ENCODE measurements around the gene RSL1D1. TPM values are rescaled to one million over a fixed set of nuclear protein-coding genes. Genes with fewer than 3 reads are reported as not detected.
"Not testable (repeated sequence)": the region's sequence is repeated elsewhere in the genome, so short reads cannot be mapped to it uniquely, and the experiment has no call there.

The RSL1D1 gene
- total RNA-seq, 3 donors from 2014 or later = 81.9 to 116 (median 82.0) TPM

DNA sequence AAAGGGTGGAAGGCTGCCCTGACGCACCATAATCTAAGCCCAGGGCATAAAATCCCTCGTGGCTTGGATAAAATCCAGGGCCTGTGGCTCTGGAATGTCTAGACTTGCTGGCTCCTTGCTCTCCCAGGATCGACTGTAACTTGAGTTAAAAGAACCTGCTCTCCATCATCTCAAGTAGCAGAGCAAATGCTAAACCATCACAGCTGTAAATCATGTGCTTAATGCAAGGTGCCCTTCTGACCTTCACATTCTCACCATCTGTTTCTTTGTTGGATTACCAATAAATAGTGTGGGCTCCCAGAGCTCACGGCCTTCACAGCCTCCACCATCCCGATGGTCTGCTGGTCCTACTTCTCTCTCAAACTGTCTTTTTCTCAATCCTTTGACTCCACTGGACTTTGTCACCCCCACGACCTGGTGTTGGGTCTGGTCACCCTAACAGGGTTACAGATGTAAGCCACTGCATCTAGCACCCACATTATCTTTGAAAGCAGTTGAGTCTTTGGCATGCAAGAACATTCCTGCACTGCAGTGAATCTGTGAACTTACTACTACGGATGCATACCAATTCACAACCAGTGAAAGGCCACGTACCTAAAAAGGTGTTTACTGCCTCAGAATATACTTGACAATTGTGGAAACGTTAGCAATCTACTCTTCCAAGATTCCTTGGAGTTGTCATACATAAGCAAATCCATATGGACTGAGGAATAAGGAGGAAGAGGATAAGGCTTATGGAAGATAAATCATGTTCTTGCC lies 15.3 kb downstream of the RSL1D1 start:
- H3K9me3 ChIP-seq = no peaks in the 10 kb centered on the region
- H3K4me3 ChIP-seq = no peak overlapping the region
- DNase-seq (no peak), ATAC-seq (no peak)
- TF ChIP-seq, protein P1, sequence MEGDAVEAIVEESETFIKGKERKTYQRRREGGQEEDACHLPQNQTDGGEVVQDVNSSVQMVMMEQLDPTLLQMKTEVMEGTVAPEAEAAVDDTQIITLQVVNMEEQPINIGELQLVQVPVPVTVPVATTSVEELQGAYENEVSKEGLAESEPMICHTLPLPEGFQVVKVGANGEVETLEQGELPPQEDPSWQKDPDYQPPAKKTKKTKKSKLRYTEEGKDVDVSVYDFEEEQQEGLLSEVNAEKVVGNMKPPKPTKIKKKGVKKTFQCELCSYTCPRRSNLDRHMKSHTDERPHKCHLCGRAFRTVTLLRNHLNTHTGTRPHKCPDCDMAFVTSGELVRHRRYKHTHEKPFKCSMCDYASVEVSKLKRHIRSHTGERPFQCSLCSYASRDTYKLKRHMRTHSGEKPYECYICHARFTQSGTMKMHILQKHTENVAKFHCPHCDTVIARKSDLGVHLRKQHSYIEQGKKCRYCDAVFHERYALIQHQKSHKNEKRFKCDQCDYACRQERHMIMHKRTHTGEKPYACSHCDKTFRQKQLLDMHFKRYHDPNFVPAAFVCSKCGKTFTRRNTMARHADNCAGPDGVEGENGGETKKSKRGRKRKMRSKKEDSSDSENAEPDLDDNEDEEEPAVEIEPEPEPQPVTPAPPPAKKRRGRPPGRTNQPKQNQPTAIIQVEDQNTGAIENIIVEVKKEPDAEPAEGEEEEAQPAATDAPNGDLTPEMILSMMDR (IDR thresholded peaks at IDR 0.05) = no peak
- intact Hi-C loops (cut with DNase I, micrococcal nuclease) = loop anchor here (10.0 kb wide), 2 partner anchors 311 to 441 kb away; a partner anchor contains a TSS
- peaks cover 17% of the 10 kb centered on the region for H3K36me3 ChIP-seq (ENCODE audit: low read depth)
- no peaks in the 10 kb centered on the region for H3K4me1 ChIP-seq (ENCODE audit: low read depth)

DNA sequence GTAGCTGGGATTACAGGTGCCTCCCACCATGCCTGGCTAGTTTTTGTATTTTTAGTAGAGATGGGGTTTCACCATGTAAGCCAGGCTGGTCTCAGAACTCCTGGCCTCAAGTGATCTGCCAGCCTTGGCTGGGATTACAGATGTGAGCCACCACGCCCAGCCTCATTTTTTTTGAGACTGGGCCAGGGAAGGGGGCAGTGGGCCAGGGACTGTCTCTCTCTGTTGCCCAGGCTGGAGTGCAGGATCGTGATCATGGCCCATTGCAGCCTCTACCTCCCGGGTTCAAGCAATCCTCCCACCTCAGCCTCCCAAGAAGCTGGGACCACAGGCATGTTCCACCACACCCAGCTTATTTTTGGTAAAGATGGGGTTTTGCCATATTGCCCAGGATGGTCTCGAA lies 16.0 kb downstream of the RSL1D1 start:
- DNase-seq = no peak
- H3K4me3 ChIP-seq = no peak overlapping the region
- H3K36me3 ChIP-seq (ENCODE audit: low read depth) = peaks cover 12% of the 10 kb centered on the region
- TF ChIP-seq, protein P1 (IDR thresholded peaks at IDR 0.05) = no peak
- H3K4me1 ChIP-seq (ENCODE audit: low read depth) = no peaks in the 10 kb centered on the region
- no peak for ATAC-seq
- intact Hi-C loops (cut with DNase I, micrococcal nuclease) = loop anchor here (10.0 kb wide), 2 partner anchors 311 to 441 kb away; a partner anchor contains a TSS
- no peaks in the 10 kb centered on the region for H3K9me3 ChIP-seq

DNA sequence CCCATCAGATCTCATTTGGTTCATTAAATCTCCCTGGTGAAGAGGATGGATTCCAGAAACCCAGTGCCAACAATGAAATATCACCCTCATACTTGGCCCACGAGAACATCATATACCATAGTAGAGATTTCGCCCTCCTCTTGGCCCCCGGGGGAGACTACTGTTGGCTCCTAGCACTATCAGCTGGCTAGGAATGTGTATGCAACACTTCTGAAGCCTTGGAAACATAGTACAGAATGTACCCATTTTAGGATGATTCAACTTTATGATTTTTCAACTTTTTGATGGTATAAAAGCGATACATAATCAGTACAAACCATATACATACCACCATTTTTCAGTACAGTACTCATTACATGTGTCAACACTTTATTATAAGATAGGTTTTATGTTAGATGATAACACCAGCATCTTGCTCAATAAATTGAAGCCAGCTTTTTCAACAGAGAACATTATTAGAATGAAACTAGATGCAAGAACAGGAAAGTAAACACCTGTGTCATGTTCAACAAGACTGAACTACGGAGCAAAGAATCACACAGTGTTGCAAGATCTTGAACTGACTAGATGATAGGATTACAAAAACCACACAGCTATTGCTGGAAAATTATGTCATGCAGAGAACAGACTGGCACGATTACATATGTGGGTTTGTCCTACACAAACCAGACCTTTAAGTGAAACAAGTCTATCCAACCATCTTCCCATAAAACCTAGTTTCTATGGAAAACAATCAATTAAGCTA lies 17.2 kb downstream of the RSL1D1 start:
- ATAC-seq = no peak
- intact Hi-C loops (cut with DNase I, micrococcal nuclease) = loop anchor here (10.0 kb wide), 2 partner anchors 309 to 439 kb away; a partner anchor contains a TSS
- no peaks in the 10 kb centered on the region for H3K4me1 ChIP-seq (ENCODE audit: low read depth)

DNA sequence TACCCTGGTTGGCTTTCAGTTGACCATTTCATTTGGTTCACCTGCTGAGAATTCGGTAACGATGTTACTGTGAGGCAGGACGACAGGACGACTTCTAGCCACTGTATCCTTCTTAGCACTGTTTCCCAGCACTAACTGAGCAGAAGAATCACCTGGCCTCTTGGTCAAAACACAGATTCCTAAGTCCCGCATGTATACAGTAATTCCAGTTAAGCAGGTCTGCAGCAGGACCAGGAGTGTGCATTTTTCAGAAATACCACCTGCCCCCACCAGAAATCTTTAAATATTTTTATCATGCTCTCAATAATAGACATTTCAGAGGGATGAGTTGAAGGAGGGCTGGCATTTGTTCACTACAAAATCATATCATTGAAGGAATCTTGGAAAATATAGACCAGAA lies 22.6 kb downstream of the RSL1D1 start:
- no peaks in the 10 kb centered on the region for H3K36me3 ChIP-seq (ENCODE audit: low read depth)
- DNase-seq = no peak
- intact Hi-C loops (cut with DNase I, micrococcal nuclease) = no loop called here

More for the DNA sequence above, 17.2 kb downstream of the RSL1D1 start:
- H3K4me3 ChIP-seq = no peak overlapping the region
- H3K9me3 ChIP-seq = no peaks in the 10 kb centered on the region
- TF ChIP-seq, protein P1 (IDR thresholded peaks at IDR 0.05) = no peak
- DNase-seq = no peak
- H3K36me3 ChIP-seq (ENCODE audit: low read depth) = peaks cover 8% of the 10 kb centered on the region

DNA sequence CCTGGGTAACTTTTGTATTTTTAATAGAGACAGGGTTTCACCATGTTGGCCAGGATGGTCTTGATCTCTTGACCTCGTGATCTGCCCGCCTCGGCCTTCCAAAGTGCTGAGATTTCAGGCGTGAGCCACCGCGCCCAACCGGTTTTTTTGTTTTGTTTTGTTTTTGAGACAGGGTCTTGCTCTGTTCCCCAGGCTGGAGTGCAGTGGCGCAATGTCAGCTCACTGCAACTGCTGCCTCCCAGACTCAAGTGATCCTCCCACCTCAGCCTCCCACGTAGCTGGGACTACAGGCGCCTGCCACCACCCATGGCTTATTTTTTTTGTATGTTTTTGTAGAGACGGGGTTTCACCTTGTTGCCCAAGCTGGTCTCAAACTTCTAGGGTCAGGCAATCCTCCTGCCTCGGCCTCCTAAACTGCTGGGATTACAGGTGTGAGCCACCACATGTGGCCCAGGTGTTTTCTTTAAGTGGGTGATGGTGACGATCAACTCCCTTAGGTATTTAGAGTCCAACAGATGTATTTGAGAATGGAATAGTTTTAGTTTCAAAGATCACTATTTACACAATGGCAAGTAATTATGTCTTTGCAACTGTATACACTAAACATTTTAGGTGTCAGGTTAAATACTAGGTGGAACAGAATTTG lies 25.7 kb downstream of the RSL1D1 start:
- intact Hi-C loops (cut with DNase I, micrococcal nuclease); DNase-seq; H3K36me3 ChIP-seq (ENCODE audit: low read depth); H3K9me3 ChIP-seq; H3K4me3 ChIP-seq; ATAC-seq; H3K4me1 ChIP-seq (ENCODE audit: low read depth): not testable (repeated sequence)

More for the DNA sequence above, 22.6 kb downstream of the RSL1D1 start:
- TF ChIP-seq, protein P1 (IDR thresholded peaks at IDR 0.05) = no peak
- H3K9me3 ChIP-seq = no peaks in the 10 kb centered on the region
- H3K4me1 ChIP-seq (ENCODE audit: low read depth) = no peaks in the 10 kb centered on the region
- ATAC-seq = no peak
- H3K4me3 ChIP-seq = no peak overlapping the region

Measured in mucosa of descending colon (tissue), 3 donors.